GM18502 (cell line): ENCODE data around the gene HOXD11.

ENCODE experiments used
- ATAC-seq: cut with Tn5 transposase; IDR thresholded peaks from one replicate; pipeline ENCODE4 v1.9.1; 2021; ENCODE audit warnings: mild to moderate bottlenecking; ENCODE audit not compliant: unreplicated experiment, poor library complexity

Gene HOXD11

GRCh38 chr2:176080540-176081375 lies 26.3 kb upstream of the HOXD11 start:
- ATAC-seq = no peak

- no peak for ATAC-seq
Observed at GRCh38 chr2:176081376-176081836, 25.7 kb upstream of the HOXD11 start.

- no peak for ATAC-seq
Observed at GRCh38 chr2:176081837-176082524, 25.1 kb upstream of the HOXD11 start.

DNA sequence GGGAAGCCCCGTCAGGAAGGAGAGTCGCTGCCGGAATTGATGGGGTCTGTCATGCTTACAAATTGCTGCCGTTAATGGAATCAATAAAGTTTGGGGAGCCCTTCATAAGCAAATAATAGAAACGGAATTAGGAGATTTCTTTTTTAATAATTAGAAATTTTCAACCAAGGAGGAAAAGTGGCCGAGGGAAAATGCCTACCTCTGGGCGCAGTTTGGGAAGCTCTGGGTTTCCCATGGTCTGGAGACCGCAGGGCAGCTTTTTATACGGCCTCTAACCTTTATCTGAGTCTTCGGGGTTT lies 24.6 kb upstream of the HOXD11 start:
- ATAC-seq = no peak

DNA sequence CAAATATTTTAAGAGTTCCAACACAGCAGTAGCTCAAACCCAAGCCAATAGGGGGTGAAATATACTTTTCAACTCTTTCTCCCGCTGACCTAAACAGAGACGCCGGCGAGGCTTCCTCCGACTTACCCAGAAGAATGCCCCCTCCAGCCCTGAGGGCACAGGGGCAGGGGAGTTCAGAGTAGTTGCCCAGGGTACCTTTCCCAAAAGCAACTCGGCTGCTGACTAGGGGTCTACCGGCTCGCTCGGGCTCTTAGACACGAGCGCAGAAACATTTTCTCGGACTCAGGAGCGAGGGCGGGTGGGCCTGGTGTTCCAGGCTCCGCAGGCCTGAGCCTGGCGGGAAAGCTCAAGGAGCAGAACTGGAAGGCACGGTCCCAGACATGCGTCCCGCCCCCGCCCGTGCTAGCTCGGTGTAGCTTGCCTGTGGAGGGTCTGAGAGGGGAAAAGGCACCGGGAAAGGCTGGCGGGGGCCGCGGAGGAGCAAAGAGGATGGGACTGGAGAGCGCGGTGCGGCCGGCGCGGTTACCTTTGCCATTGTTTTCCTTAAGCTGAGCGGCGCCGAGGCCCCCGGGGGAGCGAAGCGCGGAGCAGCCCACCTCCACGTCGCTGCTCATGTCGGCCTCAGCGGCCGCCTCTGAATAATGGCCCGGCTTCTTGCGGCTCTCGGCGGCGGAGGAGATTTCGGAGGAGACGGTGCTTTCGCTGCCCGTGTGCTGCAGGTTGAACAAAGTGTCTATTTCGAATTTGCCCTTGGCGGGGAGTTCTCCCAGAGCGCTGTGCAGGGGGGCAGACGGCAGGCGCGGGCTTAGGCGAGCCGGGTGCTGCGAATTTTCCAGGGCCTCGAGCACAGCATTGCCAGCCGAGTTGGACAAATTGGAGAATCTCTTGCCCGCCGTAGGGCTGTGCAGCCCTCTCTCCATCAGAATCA lies 24.0 kb upstream of the HOXD11 start:
- no peak for ATAC-seq

DNA sequence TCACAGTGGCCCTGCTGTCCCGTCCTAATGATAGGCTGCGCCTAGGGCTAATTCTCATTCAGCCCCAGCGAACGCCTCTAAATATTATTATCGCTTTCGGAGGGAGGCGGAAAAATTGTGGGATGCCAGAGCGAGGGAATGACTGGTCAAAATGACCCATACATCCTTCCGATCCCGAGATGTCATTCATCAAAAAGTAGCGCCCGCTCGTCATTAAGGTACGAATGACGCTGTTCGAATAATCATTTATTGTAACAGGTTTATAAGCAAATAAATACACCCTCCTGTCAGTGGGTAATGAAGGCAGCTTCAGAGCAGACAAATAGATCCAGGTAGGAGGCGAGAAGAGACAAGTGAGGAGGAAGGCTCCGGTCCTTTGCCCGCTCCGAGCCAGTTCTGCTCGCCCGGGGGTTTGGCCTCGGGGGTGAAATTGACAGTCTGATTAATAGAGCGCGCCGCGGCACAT lies 23.3 kb upstream of the HOXD11 start, which contains the start of gene EVX2:
EVX2 (minus strand) TSS at position 167 of the 466 bp plus-strand sequence. CDS start 186 bp downstream, outside the sequence.
- no peak for ATAC-seq

GRCh38 chr2:176084611-176085119 lies 22.4 kb upstream of the HOXD11 start:
- no peak for ATAC-seq

DNA sequence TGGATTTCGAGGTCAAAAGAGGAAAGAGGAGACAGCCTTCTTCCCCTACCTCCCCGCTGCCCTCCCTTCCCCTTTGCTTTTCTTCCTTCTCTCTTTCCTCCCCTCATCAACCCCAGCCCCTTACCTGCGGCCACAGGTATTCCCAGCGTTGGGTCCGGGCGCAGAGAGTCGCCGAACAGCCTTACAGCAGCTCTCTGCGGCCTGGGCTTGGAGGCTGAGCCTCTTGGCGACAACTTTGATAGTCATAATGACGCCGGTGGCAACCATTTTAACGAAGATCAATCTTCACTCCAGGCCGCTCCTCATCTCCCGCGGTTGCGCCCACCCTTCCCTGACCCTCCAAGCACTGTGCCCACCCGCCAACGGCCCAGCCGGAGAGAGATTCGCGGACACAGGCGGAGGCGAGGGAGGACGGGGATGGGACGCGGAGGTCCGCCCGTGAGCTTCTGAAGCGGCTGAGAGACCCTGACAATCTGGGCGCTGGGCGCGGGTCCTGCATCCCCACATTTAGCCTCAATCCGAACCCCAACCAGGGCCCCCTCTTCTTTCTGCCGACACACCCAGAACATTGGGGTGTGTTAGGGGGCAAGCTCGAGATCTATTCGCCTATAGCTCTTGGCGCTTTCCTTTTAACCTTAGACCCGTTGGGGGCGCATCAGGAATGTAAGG lies 21.8 kb upstream of the HOXD11 start:
- no peak for ATAC-seq

- ATAC-seq = no peak
Observed at GRCh38 chr2:176085861-176086771, 21.0 kb upstream of the HOXD11 start.

DNA sequence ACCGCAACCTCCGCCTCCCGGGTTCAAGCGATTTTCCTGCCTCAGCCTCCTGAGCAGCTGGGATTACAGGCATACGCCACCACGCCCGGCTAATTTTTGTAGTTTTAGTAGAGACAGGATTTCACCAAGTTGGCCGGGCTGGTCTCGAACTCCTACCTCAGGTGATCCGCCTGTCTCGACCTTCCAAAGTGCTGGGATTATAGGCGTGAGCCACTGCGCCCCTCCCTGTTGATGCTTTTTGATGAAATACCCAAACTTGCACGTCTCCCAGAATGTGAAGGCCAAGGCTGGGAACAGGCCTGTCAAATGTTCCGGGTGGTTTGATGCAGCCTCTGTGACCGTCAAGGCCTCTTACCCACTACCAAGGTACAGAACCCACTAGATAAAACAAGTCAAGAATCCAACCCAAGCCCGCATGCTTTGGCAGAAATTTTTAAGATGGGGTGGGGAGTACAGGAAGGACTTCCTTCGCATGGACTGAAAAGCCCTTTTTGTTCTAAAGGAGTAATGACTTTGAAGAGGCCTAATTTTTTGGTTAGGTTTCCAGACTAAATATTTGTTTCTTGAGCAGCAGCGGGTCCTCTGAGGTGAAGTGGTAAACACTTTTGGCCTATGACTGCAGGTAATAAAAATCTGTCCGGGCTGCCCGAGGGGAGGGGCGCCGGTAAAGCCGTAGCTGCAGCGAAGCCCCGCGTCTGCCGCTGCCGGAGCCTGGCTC lies 19.6 kb upstream of the HOXD11 start:
- no peak for ATAC-seq

DNA sequence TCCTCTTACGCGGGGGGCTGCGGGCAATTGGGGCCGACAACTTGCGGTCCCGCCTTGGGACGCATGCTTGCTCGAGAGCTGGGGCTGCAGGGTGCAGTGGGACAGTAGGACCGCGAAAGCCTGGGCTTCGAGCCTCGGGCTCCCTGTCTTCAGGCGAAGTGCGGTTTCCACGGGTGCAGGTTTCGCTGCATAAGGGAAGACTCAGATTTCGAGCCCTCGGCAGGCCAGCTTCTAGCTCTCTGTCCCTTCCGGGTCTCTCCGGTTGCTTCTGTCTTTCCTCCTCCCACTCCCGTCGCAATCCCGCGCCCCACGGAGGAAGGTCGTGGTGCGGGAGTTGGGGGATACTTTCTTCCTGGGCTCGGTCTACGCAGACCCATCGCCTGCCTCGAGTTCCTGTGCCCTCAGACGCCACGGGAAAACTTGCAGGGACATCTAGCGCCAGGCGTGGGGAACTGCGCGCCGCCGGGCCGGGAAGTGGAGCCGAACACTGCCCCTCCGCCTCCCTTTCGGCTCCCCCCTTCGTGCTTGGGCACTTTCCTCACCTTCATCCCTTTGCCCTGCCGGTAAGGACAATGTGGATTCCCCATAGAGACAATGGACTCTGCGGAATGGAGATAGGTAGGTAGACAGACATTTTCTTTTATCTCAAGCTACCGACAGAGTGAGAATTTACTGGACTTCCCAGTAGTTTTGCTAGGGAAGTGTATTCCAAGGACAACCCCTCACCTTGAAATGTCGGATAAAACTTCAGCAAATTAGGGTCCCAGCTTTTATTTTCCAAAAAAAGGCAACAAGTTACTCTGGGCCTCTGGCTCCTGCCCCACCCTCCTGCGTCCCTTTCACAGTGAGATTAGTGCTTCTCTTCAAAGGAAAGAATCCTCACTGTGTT lies 18.8 kb upstream of the HOXD11 start:
- ATAC-seq = peak; percentile 58

GRCh38 chr2:176088937-176089842 lies 17.9 kb upstream of the HOXD11 start:
- no peak for ATAC-seq

DNA sequence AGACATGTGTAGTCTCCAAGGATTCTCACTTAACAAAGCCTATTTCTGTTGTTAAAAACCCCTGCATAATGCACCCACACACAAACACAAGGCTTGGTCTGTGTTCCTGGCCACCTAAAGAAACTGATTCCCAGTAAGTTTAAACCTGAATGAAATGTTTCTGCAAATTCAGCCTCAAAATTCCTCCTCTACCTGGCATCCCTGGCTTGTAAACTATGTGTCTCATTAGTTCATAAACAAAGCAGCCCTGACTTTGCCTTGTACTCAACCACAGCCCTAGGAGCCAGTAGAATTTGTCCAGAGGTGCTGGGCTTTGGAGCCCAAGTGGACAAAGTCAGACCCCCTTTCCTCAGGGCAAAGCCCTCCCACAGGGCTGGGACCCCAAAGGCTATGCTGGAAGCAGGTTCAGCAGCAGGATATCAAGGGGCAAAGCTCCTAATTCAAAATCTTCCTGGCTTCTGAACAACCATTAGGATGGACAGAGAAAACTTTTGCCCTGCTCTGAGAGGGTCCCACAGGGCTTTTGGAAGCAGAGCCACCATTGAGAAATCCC lies 17.2 kb upstream of the HOXD11 start:
- ATAC-seq = no peak

DNA sequence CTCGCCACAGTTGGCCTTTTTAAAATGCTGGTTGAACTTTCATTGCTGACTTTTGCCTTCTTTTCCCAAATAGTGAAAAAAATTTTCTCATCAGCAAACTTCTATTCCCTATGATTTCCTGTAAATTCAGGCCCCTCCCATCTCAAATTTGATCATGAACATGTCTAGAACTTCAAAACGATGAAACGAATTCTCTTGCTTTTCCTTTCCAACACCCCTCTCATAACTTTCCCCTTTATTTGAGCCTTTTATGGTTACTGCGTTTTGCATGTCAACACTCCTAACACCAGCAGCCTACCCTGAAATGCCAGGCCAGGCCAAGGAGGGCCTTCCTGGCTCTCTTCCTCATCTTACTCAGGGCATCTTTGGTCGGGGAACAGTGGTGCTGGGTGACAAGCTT lies 16.2 kb upstream of the HOXD11 start:
- ATAC-seq = no peak

- ATAC-seq = no peak
Observed at GRCh38 chr2:176091329-176092258, 15.5 kb upstream of the HOXD11 start.
